K562 (cell line): ENCODE results near the gene CTXND1.

Experiments used
- CREB3 ChIP-seq: fragments of 450-650 bp; conservative IDR thresholded peaks from 2 replicates; pipeline ENCODE4 v1.6.1; 2016; ENCODE audit warnings: missing genetic modification characterization, low read depth, mild to moderate bottlenecking, missing compliant biosample characterization, moderate library complexity
- CTCF ChIP-seq, 3 experiments: IDR thresholded peaks in 2 of 3; conservative IDR thresholded peaks in 1 of 3; 2 replicates each; pipeline ENCODE4 v1.5.1; 2011 to 2012; ENCODE audit warnings: low read length in 3 of 3, mild to moderate bottlenecking in 3 of 3, control low read depth in 2 of 3, improper control_type of control experiment in 1 of 3, inconsistent platforms in 1 of 3, low read depth in 1 of 3, mixed read lengths in 1 of 3, moderate library complexity in 1 of 3; ENCODE audit not compliant: insufficient read depth in 2 of 3
- HOXB6 ChIP-seq: fragments of 250-450 bp; sonication (Bioruptor Pico); IDR thresholded peaks from 2 replicates; pipeline ENCODE4 v1.5.1; 2022; ENCODE audit warnings: mild to moderate bottlenecking, borderline replicate concordance
- KAT2B ChIP-seq: IDR thresholded peaks from one replicate; pipeline ENCODE4 v1.6.1; 2012; ENCODE audit warnings: low read depth, mild to moderate bottlenecking, control low read depth, inconsistent platforms, low read length, moderate library complexity
- NCOR1 ChIP-seq: fragments of 450-650 bp; IDR thresholded peaks from 2 replicates; pipeline ENCODE4 v1.6.1; 2016; ENCODE audit warnings: mild to moderate bottlenecking, moderate library complexity
- NR2C1 ChIP-seq, 2 experiments: fragments of 450-650 bp; IDR thresholded peaks; 2 replicates each; pipeline ENCODE4 v1.6.1; 2017; ENCODE audit warnings: mild to moderate bottlenecking in 2 of 2, antibody characterized with exemption in 1 of 2, inconsistent platforms in 1 of 2, missing compliant biosample characterization in 1 of 2, missing genetic modification characterization in 1 of 2
- POLR2A ChIP-seq: fragments of 450-650 bp; conservative IDR thresholded peaks from 2 replicates; pipeline ENCODE4 v1.6.1; 2016
- POLR2AphosphoS5 ChIP-seq: IDR thresholded peaks from 2 replicates; pipeline ENCODE4 v1.6.1; 2011; ENCODE audit warnings: mild to moderate bottlenecking, low read depth, low read length, moderate library complexity; ENCODE audit not compliant: control insufficient read depth, insufficient read depth
- TEAD4 ChIP-seq, 2 experiments: sonication (generic) in 1 of 2; formaldehyde crosslinking in 1 of 2; IDR thresholded peaks; 2 replicates each; pipeline versions ENCODE4 v1.6.1 to v1.8.0; 2012 to 2022; ENCODE audit warnings: borderline replicate concordance in 1 of 2, inconsistent platforms in 1 of 2, low read length in 1 of 2, mild to moderate bottlenecking in 1 of 2, missing genetic modification reagents in 1 of 2
- VEZF1 ChIP-seq: fragments of 200-800 bp; sonication (Bioruptor generic); IDR thresholded peaks from 2 replicates; pipeline ENCODE4 v1.6.1; 2017; ENCODE audit warnings: missing genetic modification characterization, missing compliant biosample characterization
- ZNF644 ChIP-seq: fragments of 200-800 bp; sonication (Bioruptor generic); IDR thresholded peaks from 2 replicates; pipeline ENCODE4 v1.6.1; 2016; ENCODE audit warnings: low read depth, missing genetic modification characterization, missing compliant biosample characterization
- ZSCAN29 ChIP-seq: fragments of 450-650 bp; IDR thresholded peaks from 2 replicates; pipeline ENCODE4 v1.6.1; 2017

GRCh38 chr15:80174017-80174746 lies 77.8 kb downstream of the CTXND1 start:
- no peak for TF ChIP-seq NR2C1 (IDR thresholded peaks at IDR 0.05)
- TF ChIP-seq NR2C1 (tag; IDR thresholded peaks at IDR 0.05), result no peak
- TF ChIP-seq NCOR1, result no peak
- TF ChIP-seq POLR2AphosphoS5, result no peak
- TF ChIP-seq KAT2B, result no peak
- TF ChIP-seq ZSCAN29, result no peak
- TF ChIP-seq POLR2A, result no peak
- no peak for TF ChIP-seq ZNF644
- no peak for TF ChIP-seq TEAD4 (IDR thresholded peaks at IDR 0.05; ENCODE audit: low read length)
- no peak for TF ChIP-seq TEAD4 (CRISPR knock-in tag; IDR thresholded peaks at IDR 0.05; ENCODE audit: borderline replicate concordance)
- no peak for TF ChIP-seq HOXB6
- no peak for TF ChIP-seq CTCF (IDR thresholded peaks at IDR 0.05 in 2 of 3, conservative IDR thresholded peaks at IDR 0.05 in 1 of 3; ENCODE audit: insufficient read depth in 2 of 3, low read depth in 1 of 3, low read length in 3 of 3)
- no peak for TF ChIP-seq VEZF1 (CRISPR knock-in tag)
- no peak for TF ChIP-seq CREB3
